GM12878 (cell line): ENCODE measurements around the gene NTMT2. TPM values are rescaled to one million over a fixed set of nuclear protein-coding genes. Genes with fewer than 3 reads are reported as not detected.

Experiments used
- ATAC-seq: fragments of 200-7000 bp; cut with Tn5 transposase; 3 replicates; pipeline ENCODE4 v1.9.1; 2020; ENCODE audit warnings: mild to moderate bottlenecking, moderate library complexity
- BruUV-seq: library from RNA; stranded (reverse); fragments of 400-500 nt; replicated peaks from 2 replicates; lab custom pipeline; 2021; lab: Mats Ljungman, UMichigan
- CTCF ChIA-PET: fragments of 300-600 bp; sonication (Branson Sonifier 250); formaldehyde crosslinking; extraction: SDS; loops from one replicate; lab custom pipeline; 2021; ENCODE audit warnings: inconsistent platforms; lab: Yijun Ruan, JAX
- POLR2A ChIA-PET: fragments of 350-600 bp; formaldehyde crosslinking; extraction: SDS; loops from one replicate; lab custom pipeline; 2021; ENCODE audit warnings: inconsistent platforms; lab: Charles Lee
- RAD21 ChIA-PET: fragments of 300-600 bp; sonication (Branson Sonifier 250); formaldehyde crosslinking; loops from one replicate; lab custom pipeline; 2023; ENCODE audit warnings: antibody characterized with exemption; ENCODE audit not compliant: unreplicated experiment; lab: Charles Lee
- SMC1A ChIA-PET: fragments of 300-600 bp; sonication (Branson Sonifier 250); formaldehyde crosslinking; loops from one replicate; lab custom pipeline; 2023; ENCODE audit not compliant: unreplicated experiment, uncharacterized antibody; lab: Charles Lee
- DNase-seq: peaks from one replicate; pipeline ENCODE4 v3.0.0-alpha.2; 2011; ENCODE audit warnings: low read depth, low spot score
- FAIRE-seq: peaks from 3 replicates; lab custom pipeline; 2011; peaks lifted over from hg19 to GRCh38; lab: Jason Lieb, UNC
- H2AFZ ChIP-seq: 2 replicates; pipeline ENCODE4 v1.6.0; 2011; ENCODE audit warnings: low read depth, low read length, control low read depth; ENCODE audit not compliant: control insufficient read depth
- H3K27ac ChIP-seq: 2 replicates; pipeline ENCODE4 v1.5.1; 2011; ENCODE audit warnings: control low read depth; ENCODE audit not compliant: control insufficient read depth, insufficient read depth
- H3K27me3 ChIP-seq, 2 experiments: replicated peaks in 1 of 2; 2 replicates each; pipeline versions ENCODE4 v1.6.0 to v1.6.1; 2011; ENCODE audit warnings: low read length in 1 of 2; ENCODE audit not compliant: control insufficient read depth in 2 of 2, insufficient read depth in 2 of 2
- H3K36me3 ChIP-seq, 2 experiments: 2 replicates each; pipeline ENCODE4 v1.5.1; 2011; ENCODE audit warnings: low read length in 1 of 2; ENCODE audit not compliant: control insufficient read depth in 2 of 2, insufficient read depth in 2 of 2
- H3K4me1 ChIP-seq: 2 replicates; pipeline ENCODE4 v1.6.1; 2011; ENCODE audit warnings: mild to moderate bottlenecking, low read length, moderate library complexity, mixed read lengths; ENCODE audit not compliant: control insufficient read depth, insufficient read depth
- H3K4me2 ChIP-seq: 2 replicates; pipeline ENCODE4 v1.6.0; 2011; ENCODE audit warnings: control low read depth; ENCODE audit not compliant: control insufficient read depth, insufficient read depth
- H3K4me3 ChIP-seq: fragments of 200-600 bp; sonication (generic); 2 replicates; pipeline ENCODE4 v1.5.1; 2016
- H3K79me2 ChIP-seq: 2 replicates; pipeline ENCODE4 v1.6.0; 2011; ENCODE audit warnings: low read length; ENCODE audit not compliant: control insufficient read depth, insufficient read depth
- H3K9ac ChIP-seq: 2 replicates; pipeline ENCODE4 v1.8.0; 2011; ENCODE audit warnings: low read length, control low read depth, mixed read lengths; ENCODE audit not compliant: control insufficient read depth, insufficient read depth
- H3K9me3 ChIP-seq: replicated peaks from 3 replicates; pipeline ENCODE4 v1.5.1; 2011; ENCODE audit warnings: mild to moderate bottlenecking, low read length; ENCODE audit not compliant: control insufficient read depth, insufficient read depth
- H4K20me1 ChIP-seq: 2 replicates; pipeline ENCODE4 v1.6.0; 2011; ENCODE audit not compliant: control insufficient read depth, insufficient read depth
- CREM ChIP-seq: IDR thresholded peaks from 2 replicates; pipeline ENCODE4 v1.6.1; 2014; ENCODE audit warnings: antibody characterized with exemption, low read depth
- DPF2 ChIP-seq: fragments of 450-650 bp; IDR thresholded peaks from 2 replicates; pipeline ENCODE4 v1.6.1; 2017; ENCODE audit warnings: mild to moderate bottlenecking
- EP300 ChIP-seq, 2 experiments: fragments of 150-350 bp in 1 of 2; IDR thresholded peaks; 2 replicates each; pipeline ENCODE4 v1.6.1; 2011 to 2012; ENCODE audit warnings: low read depth in 2 of 2, low read length in 2 of 2, borderline replicate concordance in 1 of 2, improper control_type of control experiment in 1 of 2, inconsistent platforms in 1 of 2; ENCODE audit not compliant: control insufficient read depth in 1 of 2
- NKRF ChIP-seq: fragments of 450-650 bp; conservative IDR thresholded peaks from 2 replicates; pipeline ENCODE4 v1.6.1; 2017; ENCODE audit warnings: mild to moderate bottlenecking, moderate library complexity
- POU2F2 ChIP-seq: IDR thresholded peaks from 3 replicates; pipeline ENCODE4 v1.6.1; 2011; ENCODE audit warnings: low read depth, mild to moderate bottlenecking, low read length, borderline replicate concordance
- RAD21 ChIP-seq: IDR thresholded peaks from 2 replicates; pipeline ENCODE4 v1.6.1; 2011; ENCODE audit warnings: mild to moderate bottlenecking, low read depth, low read length, moderate library complexity; ENCODE audit not compliant: insufficient read depth
- RAD51 ChIP-seq: fragments of 450-650 bp; IDR thresholded peaks from 2 replicates; pipeline ENCODE4 v1.6.1; 2016; ENCODE audit warnings: moderate library complexity, mild to moderate bottlenecking, inconsistent platforms
- RUNX3 ChIP-seq: IDR thresholded peaks from 2 replicates; pipeline ENCODE4 v1.6.1; 2012; ENCODE audit warnings: low read length, inconsistent platforms
- SMARCA5 ChIP-seq: fragments of 450-650 bp; IDR thresholded peaks from 2 replicates; pipeline ENCODE4 v1.6.1; 2017; ENCODE audit warnings: mild to moderate bottlenecking
- STAT3 ChIP-seq: IDR thresholded peaks from 2 replicates; pipeline ENCODE4 v1.6.1; 2011; ENCODE audit warnings: low read depth, low read length, improper control_type of control experiment
- USF2 ChIP-seq: IDR thresholded peaks from 2 replicates; pipeline ENCODE4 v1.6.1; 2011; ENCODE audit warnings: low read depth, low read length, improper control_type of control experiment, borderline replicate concordance
- WGBS: methylation state at CpG from one replicate; pipeline ENCODE4 v1.1.6; 2016; ENCODE audit warnings: low lambda C conversion rate; ENCODE audit not compliant: insufficient replicate concordance, insufficient coverage; ENCODE audit errors: missing lambda C conversion rate; 5-methylcytosine and 5-hydroxymethylcytosine counted together
- in situ Hi-C: fragments of 300-500 bp; cut with MboI; formaldehyde crosslinking; loops from 9 replicates; pipeline ENCODE4 v1.14.3; 2018; ENCODE audit warnings: mixed read lengths
- intact Hi-C: fragments of 100-400 bp; cut with micrococcal nuclease; formaldehyde crosslinking; loops from one replicate; pipeline ENCODE4 v1.14.2; 2022; ENCODE audit not compliant: unreplicated experiment
- polyA plus RNA-seq, 11 experiments: library from polyadenylated mRNA; depleted of rRNA in 4 of 11; unstranded in 6 of 11; stranded (reverse) in 5 of 11; fragments of >200 nt; fragmentation: Nextera tagmentation in 4 of 11; fragmentation: Illumina TruSeq in 1 of 11; extraction: Ambion mirVana in 4 of 11; extraction: Trizol in 1 of 11; gene quantifications; 1 replicate in 1 of 11; 2 replicates in 10 of 11; pipeline versions ENCODE4 v1.2.1 to v1.2.3, GENCODE V29; 2011 to 2016; ENCODE audit warnings: inconsistent platforms in 2 of 11, missing spikeins in 2 of 11, low read depth in 1 of 11
- total RNA-seq, 4 experiments: library from RNA; depleted of rRNA in 3 of 4; stranded (reverse); fragments of >200 nt in 3 of 4; fragmentation: Illumina TruSeq in 1 of 4; extraction: Trizol in 1 of 4; gene quantifications; 2 replicates each; pipeline versions ENCODE4 v1.2.1 to v1.2.3, GENCODE V29; 2013 to 2021

The NTMT2 gene
- total and polyA plus RNA-seq, 10 of the 15 experiments (the other 5 are each of a cell fraction or from before 2014, with no cell fraction given): not detected

- TF ChIP-seq RUNX3 (no peak), STAT3 (no peak)
Measured at GRCh38 chr1:170194451-170194850, 48.7 kb downstream of the NTMT2 start (continued).

GRCh38 chr1:170196490-170197236 is 50.9 kb downstream of the NTMT2 start:
- Histone ChIP-seq H2AFZ (no peak overlapping the region), H3K4me3 (no peak overlapping the region), H3K4me1 (no peaks in the 10 kb centered on the region), H3K36me3 (no peaks in the 10 kb centered on the region), H3K9me3 (no peaks in the 10 kb centered on the region), H3K4me2 (no peak overlapping the region)
- 16% methylated on average over 2 of the region's 2 CpGs for WGBS
- ATAC-seq: no peak
- intact Hi-C loops: no loop called here
- BruUV-seq: no TSS peak
- ChIA-PET POLR2A (no interaction called here), CTCF (no interaction called here)
- TF ChIP-seq CREM (no peak), RAD21 (no peak), USF2 (no peak), STAT3 (no peak), EP300 (IDR thresholded peaks at IDR 0.05; ENCODE audit: borderline replicate concordance in 1 of 2, control insufficient read depth in 1 of 2, low read depth in 2 of 2, low read length in 2 of 2) (no peak), POU2F2 (no peak), RAD51 (no peak), SMARCA5 (no peak), NKRF (no peak), DPF2 (no peak)
- TF ChIP-seq, all 136 proteins: peak for 0
- FAIRE-seq: no peak
- Histone ChIP-seq H4K20me1 (no peaks in the 10 kb centered on the region), H3K9ac (no peak overlapping the region), H3K27me3 (no peaks in the 10 kb centered on the region), H3K27ac (no peak overlapping the region), H3K79me2 (no peaks in the 10 kb centered on the region)
- ChIA-PET RAD21 (no interaction called here), SMC1A (interaction anchor here (1.1 kb wide), 1 partner anchor 14 kb away, joined by 3 read pairs; no protein-coding TSS in a partner anchor)
- in situ Hi-C loops: no loop called here
- no peak for DNase-seq
